Activated CD8-positive, alpha-beta memory T cell treated with anti-CD3 and anti-CD28 coated beads for 48 hours (primary cell): ENCODE data around the gene SETD6.

ENCODE experiments used
- DNase-seq, 3 experiments: peaks; one replicate each; pipeline ENCODE4 v3.0.0-alpha.2; 2020; ENCODE audit warnings: low read depth in 2 of 3, low spot score in 2 of 3

SETD6 gene

DNA sequence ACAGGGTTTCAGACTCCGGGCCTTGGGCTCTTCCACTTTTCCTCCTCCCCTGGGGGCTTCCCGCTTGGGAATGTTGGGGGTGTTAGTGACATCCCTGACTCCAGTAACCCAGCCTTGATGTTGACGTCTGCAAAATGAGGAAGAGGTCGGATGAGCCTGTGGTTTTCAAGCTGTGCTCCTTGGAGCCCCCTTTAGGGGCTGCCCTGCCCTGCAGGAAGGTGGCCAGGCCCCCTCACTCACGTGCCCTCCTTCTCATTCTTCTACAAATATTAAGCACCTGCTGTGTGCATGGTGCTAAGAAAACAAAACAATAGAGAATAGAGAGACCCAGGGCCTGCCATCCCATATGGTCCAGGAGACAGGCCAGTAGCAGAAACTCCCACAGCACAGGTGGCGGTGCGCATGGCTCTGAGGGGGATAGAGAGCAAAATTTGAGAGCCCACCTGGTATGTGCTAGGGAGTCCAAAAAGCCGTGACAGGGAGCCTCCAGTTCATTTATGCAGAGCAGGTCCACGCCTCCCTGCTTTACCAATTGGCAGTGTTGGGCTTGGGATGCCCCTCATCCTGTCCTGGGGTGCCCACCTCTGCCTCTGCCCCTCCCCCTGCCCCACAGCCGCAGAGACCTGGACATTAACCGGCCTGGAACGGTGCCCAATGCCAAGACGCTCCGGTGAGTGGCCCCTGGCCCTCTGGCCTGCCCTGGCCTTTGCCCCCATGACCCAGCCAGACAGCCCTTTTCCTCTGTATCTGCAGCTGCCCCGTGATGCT, 7.9 kb upstream of the SETD6 start:
- no peak for DNase-seq

DNA sequence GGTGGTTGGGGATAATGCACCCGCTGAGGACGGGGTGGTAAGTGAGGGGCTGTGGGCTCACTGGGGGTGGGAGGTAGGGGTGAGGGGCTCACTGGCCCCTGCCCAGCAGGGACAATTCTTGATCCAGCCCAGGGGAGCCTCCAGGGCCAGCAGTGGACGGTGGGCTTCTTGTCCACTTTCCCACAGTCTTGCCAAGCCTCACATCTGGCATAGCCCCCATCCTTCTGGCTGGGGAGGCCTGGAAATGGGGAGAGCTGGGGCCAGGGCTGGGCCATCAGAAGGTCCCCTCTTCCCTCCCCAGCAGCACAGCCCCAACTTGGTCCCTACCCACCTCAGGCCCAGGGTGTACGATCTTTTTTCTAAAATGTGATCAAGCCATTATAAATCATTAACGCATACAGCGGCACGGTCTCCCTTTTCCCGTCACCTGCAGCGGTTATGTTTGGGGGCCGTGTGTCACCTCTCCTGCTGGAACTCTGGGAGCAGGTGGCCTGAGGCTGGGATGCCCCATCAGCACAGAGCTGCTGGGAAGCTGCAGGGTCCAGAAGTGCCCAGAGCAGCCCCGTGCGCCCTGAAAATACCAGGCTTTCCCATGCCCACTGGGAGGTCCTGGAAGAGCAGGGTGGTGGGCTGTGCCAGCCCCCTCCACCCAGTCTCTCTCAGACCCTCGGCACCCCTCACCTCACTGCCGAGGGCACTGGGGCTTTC, 7.2 kb upstream of the SETD6 start:
- DNase-seq = no peak

DNA sequence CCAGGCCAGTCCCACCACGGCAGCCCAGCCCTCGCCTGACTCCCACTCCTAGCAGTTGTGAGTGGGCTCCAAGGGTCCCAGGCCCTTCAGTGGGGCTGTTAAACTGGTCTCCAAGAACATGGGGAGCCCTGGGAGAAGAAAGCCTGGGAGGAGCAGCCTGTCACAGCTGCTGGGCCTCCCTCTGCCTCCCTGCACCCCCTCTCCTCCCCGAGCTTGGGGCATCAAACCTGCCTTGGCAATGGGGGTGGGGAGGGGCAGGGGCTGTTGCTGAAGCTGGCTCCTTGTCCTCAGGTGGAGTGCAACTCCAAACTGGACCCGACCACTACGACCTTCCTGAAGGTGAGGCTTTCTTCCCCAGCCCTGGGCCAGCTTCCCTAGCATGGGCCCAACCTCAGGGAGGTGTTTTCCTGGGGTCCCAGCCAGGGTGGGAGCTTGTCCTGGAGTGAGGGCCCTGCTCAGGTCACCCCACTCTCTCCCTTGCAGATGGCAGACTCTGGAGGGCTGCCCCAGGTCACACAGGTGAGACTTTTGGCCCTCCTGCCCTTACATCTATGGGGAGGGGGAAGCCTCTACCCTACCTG, 6.6 kb upstream of the SETD6 start:
- DNase-seq = no peak

DNA sequence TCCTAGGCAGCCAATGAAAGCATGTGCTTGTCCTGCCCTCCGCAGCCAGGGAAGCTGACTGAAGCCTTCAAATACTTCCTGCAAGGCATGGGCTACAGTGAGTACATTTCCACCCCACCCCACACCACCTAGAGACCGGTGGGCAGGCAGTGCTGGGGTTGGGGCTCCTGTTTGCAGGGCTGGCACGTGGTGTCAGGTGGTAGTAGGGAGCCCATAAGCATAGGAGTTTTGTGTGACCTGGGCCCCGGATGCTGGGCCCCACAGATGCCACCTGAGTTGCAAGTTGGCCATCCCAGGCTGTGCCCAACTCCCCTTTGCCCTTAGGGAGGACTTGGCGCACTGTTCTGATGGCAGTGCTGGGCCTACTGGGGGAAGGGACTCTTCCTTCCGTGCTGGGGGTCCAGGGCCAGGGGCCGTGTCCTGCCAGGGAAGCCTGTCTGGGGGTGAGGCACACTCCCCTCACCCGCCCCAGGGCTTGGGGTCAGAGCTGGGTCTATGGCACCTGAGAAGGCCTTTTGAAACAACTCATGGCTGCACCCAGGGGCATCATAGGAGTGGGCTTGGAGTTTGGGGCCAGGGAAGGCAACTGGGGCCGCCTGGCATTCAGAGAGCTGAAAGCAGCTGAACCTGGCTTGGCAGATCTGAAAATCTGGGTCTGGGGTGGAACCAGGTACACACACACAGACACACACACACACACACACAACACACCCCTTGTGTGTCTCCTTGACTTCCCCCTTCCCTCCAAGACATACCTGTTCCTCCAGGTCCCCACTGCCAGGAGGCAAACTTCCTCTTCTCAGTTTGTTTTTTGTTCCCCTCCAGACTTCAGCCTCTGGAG, 5.8 kb upstream of the SETD6 start:
- DNase-seq = no peak

DNA sequence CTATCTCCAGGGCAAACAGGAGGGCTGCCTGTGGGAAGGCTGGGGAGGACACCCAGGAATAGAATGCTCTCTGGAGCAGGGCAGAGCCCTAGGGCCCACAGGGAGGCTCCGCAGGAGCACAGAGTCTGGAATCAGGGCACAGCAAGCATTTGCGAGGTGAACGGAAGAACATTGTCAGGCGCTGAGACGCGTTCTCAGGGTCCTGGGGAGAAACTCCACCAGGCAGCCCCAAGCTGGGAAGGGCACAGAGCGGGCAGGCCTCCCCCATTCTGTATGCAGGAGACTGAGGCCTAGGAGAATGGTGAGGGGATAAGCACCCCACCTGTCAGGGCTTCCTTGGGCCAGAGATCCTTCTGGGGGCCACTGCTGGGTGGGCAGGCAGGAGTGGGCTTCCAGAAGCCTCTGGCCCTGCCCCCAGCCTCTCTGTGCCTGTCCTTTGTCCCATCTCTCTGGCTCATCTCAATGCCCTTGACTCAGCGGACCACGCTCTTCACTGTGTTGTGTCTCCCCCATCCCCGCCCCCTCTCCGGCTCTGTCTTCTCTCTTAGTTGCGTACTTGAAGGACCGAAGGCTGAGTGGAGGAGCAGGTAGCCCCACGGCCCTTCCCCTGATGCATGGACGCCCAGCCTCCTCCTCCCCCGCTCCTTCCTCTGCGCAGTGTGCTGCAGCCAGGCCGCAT, 5.1 kb upstream of the SETD6 start:
- DNase-seq = no peak

GRCh38 chr16:58510776-58511628, 4.3 kb upstream of the SETD6 start:
- no peak for DNase-seq

DNA sequence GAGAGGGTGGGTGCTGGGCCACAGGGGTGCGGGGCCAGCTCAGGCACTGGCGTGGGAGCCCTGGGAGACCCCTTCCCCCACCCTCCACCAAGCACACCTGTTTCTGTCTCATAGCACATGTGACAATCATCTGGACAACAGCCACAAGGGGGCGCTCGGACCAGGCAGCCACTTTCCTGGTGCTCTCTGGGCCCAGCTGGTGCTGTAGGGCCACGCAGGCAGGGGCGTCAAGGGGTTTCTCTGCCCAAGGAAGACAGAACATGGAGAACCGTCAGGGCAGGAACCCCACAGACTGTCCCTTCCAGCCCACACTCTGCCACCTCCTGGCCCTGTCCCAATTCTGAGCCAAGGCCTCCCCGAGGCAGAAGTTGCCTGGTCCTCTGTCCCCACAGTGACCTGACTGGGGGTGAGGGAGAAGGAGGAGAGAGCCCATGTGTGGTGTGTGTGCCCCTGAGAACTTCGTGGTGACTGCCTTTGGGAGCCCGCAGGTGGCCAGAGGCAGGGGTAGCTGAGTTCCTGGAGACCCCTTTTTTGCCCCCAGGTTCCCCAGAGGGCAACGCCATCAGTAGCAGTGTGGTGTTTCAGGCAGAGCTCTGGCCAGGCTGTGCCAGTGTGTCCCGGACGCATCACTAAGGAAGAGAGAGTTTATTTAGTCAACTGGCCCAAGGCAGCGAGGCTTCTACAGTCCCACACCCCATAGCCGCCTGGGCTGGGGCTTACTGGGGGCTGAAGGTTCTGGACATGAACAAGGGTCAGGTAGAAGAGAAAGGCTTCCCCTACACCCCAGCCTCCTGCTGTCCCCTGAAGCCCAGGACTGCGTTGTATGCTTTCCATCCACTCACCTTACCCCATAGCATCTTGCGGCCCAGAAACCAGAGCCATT, 3.1 kb upstream of the SETD6 start:
- DNase-seq = peak; percentile 44 to 90 (median 89)

DNA sequence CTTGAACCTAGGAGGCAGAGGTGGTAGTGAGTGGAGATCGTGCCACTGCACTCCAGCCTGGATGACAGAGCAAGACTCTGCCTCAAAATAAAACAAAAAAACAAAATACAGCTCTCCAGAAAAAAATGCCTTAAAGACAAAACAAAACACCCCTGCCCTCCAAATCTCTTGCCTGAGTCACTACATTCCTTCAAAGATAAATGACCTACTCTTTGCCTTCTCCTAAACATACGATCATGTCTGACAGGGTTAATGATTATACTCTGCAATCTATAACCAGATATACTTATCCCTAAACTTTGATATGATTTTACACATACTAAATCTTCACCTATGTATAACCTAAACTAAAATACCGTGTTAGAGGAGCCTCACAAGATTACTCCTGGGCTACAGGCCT, 1.4 kb upstream of the SETD6 start:
- DNase-seq = no peak

DNA sequence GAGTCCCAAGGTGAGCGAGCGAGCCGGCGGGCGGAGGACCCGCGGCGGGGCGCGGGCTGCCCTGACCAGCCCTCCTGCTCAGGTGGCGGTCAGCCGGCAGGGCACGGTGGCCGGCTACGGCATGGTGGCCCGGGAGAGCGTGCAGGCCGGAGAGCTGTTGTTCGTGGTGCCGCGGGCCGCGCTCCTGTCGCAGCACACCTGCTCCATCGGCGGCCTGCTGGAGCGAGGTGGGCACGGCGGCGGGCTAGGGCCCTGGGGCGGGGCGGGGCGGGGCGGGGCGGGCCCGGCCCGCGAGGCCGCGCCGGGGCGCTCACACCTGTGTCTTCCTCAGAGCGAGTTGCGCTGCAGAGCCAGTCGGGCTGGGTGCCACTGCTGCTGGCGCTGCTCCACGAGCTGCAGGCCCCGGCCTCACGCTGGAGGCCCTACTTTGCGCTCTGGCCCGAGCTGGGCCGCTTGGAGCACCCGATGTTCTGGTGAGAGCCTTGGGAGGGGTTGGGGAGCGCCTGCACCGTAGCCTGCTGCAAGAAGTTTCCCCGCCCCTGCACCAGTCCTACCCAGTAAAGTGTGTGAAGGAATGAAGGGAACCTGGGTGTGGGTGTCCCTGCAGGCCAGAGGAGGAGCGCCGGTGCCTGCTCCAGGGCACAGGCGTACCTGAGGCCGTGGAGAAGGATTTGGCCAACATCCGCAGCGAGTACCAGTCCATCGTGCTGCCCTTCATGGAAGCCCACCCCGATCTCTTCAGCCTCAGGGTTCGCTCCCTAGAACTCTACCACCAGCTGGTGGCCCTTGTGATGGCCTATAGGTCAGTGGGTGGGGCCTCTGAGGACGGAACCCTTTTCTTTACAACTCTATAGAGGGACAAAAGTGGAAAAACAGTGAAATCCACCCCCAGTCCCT, 802 bp downstream of the SETD6 start:
- DNase-seq = no peak

GRCh38 chr16:58516768-58517107, 1.4 kb downstream of the SETD6 start:
- DNase-seq = no peak

DNA sequence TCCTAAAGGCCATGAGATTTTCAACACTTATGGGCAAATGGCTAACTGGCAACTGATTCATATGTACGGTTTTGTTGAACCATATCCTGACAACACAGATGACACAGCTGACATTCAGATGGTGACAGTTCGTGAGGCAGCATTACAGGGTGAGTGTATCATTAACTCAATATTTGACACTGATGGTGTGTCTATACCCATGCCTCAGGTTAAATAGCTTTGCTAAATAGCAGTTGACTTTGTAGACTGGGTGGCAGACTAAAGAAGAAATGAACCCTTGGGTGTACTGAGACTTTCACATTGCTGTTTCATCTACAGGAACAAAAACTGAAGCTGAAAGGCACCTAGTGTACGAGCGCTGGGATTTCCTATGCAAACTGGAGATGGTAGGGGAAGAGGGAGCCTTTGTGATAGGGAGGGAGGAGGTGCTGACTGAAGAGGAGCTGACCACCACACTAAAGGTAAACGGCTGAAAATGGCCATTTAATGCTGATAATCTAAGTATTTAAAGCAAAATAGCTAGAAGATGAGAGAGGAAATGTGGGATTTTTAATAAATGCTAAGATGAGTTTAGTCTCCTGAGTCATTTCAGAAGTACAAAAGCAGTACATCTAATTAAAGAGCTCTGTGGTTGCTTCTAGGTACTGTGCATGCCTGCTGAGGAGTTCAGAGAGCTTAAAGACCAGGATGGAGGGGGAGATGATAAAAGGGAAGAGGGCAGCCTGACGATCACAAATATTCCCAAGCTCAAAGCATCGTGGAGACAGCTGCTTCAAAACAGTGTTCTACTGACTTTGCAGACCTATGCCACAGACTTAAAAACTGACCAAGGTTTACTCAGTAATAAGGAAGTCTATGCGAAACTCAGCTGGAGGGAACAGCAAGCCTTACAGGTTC, 3.0 kb downstream of the SETD6 start:
- DNase-seq = no peak

DNA sequence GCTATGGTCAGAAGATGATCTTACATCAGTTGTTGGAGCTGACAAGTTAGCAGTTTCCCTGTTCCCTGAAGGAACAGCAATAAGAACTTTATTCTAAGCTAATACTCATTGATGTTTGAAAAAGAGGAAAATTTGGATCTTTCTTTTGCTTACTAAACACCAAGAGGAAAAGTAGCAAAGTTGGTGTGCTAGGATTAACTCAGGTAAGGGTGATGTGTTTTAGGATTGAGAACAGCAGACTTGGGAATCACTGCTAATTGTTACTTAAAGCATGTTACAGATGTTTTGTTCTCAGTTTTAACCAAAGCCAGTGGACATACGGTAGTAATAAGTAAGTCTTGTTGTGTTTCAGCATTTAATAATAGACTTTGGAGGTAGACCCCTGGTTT, 3.7 kb downstream of the SETD6 start:
- DNase-seq = no peak

DNA sequence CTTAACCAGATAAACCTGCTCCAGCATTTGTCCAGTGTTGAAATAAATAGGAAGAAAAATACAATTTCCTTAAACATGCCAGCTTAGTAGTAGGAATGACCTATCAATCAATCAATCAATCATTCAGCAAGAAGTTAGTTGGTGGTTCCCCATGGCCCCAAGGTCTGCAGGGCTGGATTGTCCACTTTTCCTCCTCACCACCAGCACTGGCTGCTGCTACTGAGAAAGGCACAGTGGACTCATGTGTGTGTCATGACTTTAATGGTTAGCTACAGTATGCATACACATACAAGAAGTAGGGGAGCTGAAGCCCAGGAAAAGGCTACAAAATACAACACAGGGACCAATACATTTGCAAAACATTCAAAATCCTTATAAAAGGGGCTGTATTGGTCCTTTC, 4.4 kb downstream of the SETD6 start:
- DNase-seq = no peak

DNA sequence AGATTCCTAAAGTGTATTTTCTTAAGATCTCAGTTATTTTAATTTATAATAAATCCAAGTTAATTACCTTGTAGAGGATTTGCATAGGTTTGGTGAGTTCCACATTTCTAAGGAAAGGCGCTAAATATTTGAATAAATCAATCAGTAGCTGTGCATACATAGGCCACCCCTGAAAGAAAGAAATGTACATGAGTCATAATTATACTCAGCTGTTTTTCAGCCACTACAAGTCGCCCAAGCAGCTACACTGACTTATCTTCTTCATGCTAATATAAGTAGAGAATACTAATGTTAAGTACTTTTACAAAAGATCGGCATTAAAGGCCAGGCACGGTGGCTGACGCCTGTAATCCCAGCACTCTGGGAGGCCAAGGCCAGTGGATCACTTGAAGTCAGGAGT, 14.9 kb downstream of the SETD6 start:
- DNase-seq = no peak

- DNase-seq = no peak
Observed at GRCh38 chr16:58532414-58532813, 17.1 kb downstream of the SETD6 start.

DNA sequence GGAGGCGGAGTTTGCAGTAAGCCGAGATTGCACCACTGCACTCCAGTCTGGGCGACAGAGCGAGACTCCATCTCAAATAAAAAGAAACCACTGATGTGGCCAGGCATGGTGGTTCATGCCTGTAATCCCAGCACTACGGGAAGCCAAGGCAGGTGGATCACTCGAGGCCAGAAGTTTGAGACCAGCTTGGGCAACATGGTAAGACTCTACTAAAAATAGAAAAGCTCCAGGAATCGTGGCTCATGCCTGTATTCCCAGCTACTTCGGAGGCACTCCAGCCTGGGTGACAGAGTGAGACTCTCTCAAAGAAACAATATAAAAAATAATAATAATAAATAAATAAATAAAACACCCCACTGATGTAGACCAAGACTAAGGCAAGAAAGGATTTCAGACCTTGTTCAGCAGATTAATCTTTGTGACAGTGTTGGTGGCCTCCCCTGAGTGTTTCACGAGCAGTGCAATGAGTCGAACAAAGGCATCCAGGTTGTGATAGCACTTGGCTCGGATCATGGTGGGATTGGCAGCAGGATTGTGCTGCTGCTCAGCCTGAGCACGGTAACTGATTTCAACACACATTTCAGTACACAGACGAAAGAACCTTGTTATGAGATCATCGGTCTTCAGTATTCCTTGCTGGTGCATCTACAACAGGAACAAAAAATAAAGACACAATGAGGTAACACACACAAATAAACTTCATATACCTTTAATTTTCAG, 18.6 kb downstream of the SETD6 start:
- DNase-seq = no peak

DNA sequence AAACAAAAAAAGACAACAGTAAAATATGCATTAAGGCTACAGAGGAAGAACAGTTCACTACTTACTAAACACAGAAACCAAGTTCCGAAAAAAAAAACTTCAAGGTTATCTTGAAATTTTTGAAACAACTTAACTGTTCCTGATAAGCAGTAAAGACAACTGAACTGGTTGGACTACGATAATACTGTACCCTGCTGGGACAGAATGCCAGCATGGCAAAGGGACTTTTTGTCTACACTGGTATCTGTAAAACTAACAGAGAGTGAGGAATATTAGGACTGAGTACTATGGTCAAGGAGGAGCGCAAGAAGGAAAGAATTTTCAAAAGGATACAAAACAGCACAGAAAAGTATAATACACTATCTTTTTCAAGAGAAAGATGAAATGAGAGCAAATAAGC, 19.8 kb downstream of the SETD6 start:
- DNase-seq = no peak
